Measurements from ENCODE around the gene MOCOS. TPM values are rescaled to one million over a fixed set of nuclear protein-coding genes. Genes with fewer than 3 reads are reported as not detected.

The MOCOS gene
- total RNA-seq, 1 donor from 2014 or later: 0.21 TPM

GRCh38 chr18:36241831-36242230 lies 54.5 kb downstream of the MOCOS start:
- Mint-ChIP-seq H3K9me3 (no peaks in the 10 kb centered on the region), H3K27ac (no peak overlapping the region), H3K4me1 (no peaks in the 10 kb centered on the region), H3K27me3 (peaks cover 8% of the 10 kb centered on the region), H3K4me3 (no peak overlapping the region), H3K36me3 (ENCODE audit: low read depth) (no peaks in the 10 kb centered on the region)
- no peak for DNase-seq
- intact Hi-C loops (cut with micrococcal nuclease): no loop called here

DNA sequence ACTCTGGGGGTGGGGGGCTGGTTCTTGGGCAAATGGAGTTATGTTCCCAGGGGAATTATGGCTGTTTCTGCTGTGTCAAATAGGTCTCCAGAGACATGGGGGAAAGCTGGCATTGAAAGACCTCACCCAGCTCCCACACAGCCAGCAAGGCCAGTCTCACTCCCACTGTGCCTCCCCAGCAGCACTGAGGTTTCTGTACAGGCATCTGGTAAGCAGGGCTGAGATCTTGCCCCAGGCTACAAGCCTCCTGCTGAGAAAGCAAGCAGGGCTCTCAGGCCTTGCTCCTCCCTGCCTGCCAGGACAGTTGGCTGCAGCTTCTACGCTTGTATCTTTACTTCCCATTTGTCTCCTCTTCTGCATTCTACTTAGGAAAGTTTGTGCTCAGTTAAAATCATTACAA lies 59.7 kb downstream of the MOCOS start:
- intact Hi-C loops (cut with micrococcal nuclease): no loop called here
- no peaks in the 10 kb centered on the region for H3K4me1 Mint-ChIP-seq
- no peaks in the 10 kb centered on the region for H3K9me3 Mint-ChIP-seq
- no peak for DNase-seq
- H3K27ac Mint-ChIP-seq: no peak overlapping the region
- peaks cover 15% of the 10 kb centered on the region for H3K27me3 Mint-ChIP-seq
- H3K36me3 Mint-ChIP-seq (ENCODE audit: low read depth): no peaks in the 10 kb centered on the region
- H3K4me3 Mint-ChIP-seq: no peak overlapping the region

GRCh38 chr18:36249392-36249791 lies 62.1 kb downstream of the MOCOS start:
- Mint-ChIP-seq H3K4me3 (no peak overlapping the region), H3K27ac (no peak overlapping the region), H3K27me3 (peaks cover 13% of the 10 kb centered on the region), H3K36me3 (ENCODE audit: low read depth) (no peaks in the 10 kb centered on the region), H3K4me1 (no peaks in the 10 kb centered on the region), H3K9me3 (no peaks in the 10 kb centered on the region)
- DNase-seq: no peak
- intact Hi-C loops (cut with micrococcal nuclease): no loop called here

GRCh38 chr18:36250827-36251226 lies 63.5 kb downstream of the MOCOS start:
- DNase-seq: no peak
- Mint-ChIP-seq H3K27ac (no peak overlapping the region), H3K4me3 (no peak overlapping the region), H3K9me3 (no peaks in the 10 kb centered on the region), H3K36me3 (ENCODE audit: low read depth) (no peaks in the 10 kb centered on the region), H3K4me1 (no peaks in the 10 kb centered on the region), H3K27me3 (peaks cover 9% of the 10 kb centered on the region)
- intact Hi-C loops (cut with micrococcal nuclease): no loop called here

- no peaks in the 10 kb centered on the region for H3K36me3 Mint-ChIP-seq (ENCODE audit: low read depth)
- H3K4me1 Mint-ChIP-seq: no peaks in the 10 kb centered on the region
- no peak for DNase-seq
- intact Hi-C loops (cut with micrococcal nuclease): no loop called here
- H3K27me3 Mint-ChIP-seq: peaks cover 6% of the 10 kb centered on the region
- H3K27ac Mint-ChIP-seq: no peak overlapping the region
- H3K9me3 Mint-ChIP-seq: no peaks in the 10 kb centered on the region
- no peak overlapping the region for H3K4me3 Mint-ChIP-seq
These were observed 67.9 kb downstream of the MOCOS start for GRCh38 chr18:36255072-36255698.

GRCh38 chr18:36256094-36256493 lies 68.8 kb downstream of the MOCOS start:
- DNase-seq: no peak
- H3K27ac Mint-ChIP-seq: no peak overlapping the region
- H3K9me3 Mint-ChIP-seq: no peaks in the 10 kb centered on the region
- no peaks in the 10 kb centered on the region for H3K36me3 Mint-ChIP-seq (ENCODE audit: low read depth)
- H3K4me1 Mint-ChIP-seq: no peaks in the 10 kb centered on the region
- H3K27me3 Mint-ChIP-seq: peaks cover 6% of the 10 kb centered on the region
- no peak overlapping the region for H3K4me3 Mint-ChIP-seq
- intact Hi-C loops (cut with micrococcal nuclease): no loop called here

GRCh38 chr18:36262971-36263370 lies 75.7 kb downstream of the MOCOS start:
- Mint-ChIP-seq H3K36me3 (ENCODE audit: low read depth) (no peaks in the 10 kb centered on the region), H3K27me3 (peaks cover 3% of the 10 kb centered on the region), H3K4me1 (no peaks in the 10 kb centered on the region), H3K4me3 (no peak overlapping the region), H3K27ac (no peak overlapping the region), H3K9me3 (no peaks in the 10 kb centered on the region)
- no peak for DNase-seq
- intact Hi-C loops (cut with micrococcal nuclease): no loop called here

GRCh38 chr18:36264283-36264682 lies 77.0 kb downstream of the MOCOS start:
- Mint-ChIP-seq H3K4me1 (no peaks in the 10 kb centered on the region), H3K36me3 (ENCODE audit: low read depth) (no peaks in the 10 kb centered on the region)

DNA sequence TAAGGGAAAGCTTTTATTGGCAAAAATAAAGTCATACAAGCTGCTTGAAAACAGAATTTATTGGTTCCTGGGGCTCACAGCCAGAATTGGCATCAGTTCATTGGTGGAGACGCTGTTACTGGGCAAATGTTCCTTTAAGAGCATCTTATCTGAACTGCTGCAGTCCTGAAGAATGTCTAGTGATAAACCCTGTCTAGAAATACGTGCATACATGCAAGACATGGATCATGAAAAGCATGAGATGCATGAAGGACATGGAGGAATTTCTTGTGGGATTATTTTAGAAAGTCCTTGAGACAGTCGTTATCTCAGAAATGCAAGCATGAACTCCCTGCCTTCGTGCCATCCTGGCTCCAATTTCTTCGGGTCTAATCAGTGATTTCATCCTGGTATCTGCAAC lies 77.7 kb downstream of the MOCOS start:
- peak; percentile 34 for DNase-seq
- H3K4me1 Mint-ChIP-seq: no peaks in the 10 kb centered on the region
- intact Hi-C loops (cut with micrococcal nuclease): no loop called here
- no peak overlapping the region for H3K4me3 Mint-ChIP-seq
- no peaks in the 10 kb centered on the region for H3K36me3 Mint-ChIP-seq (ENCODE audit: low read depth)
- H3K27me3 Mint-ChIP-seq: peaks cover 5% of the 10 kb centered on the region
- no peak overlapping the region for H3K27ac Mint-ChIP-seq
- no peaks in the 10 kb centered on the region for H3K9me3 Mint-ChIP-seq

More at GRCh38 chr18:36264283-36264682, 77.0 kb downstream of the MOCOS start:
- no peaks in the 10 kb centered on the region for H3K9me3 Mint-ChIP-seq
- intact Hi-C loops (cut with micrococcal nuclease): no loop called here
- peak; percentile 15 for DNase-seq
- H3K27ac Mint-ChIP-seq: no peak overlapping the region
- no peak overlapping the region for H3K4me3 Mint-ChIP-seq
- H3K27me3 Mint-ChIP-seq: peaks cover 3% of the 10 kb centered on the region

- no peak overlapping the region for H3K4me3 Mint-ChIP-seq
- DNase-seq: no peak
- intact Hi-C loops (cut with micrococcal nuclease): no loop called here
- H3K9me3 Mint-ChIP-seq: no peaks in the 10 kb centered on the region
- H3K36me3 Mint-ChIP-seq (ENCODE audit: low read depth): no peaks in the 10 kb centered on the region
- no peaks in the 10 kb centered on the region for H3K4me1 Mint-ChIP-seq
- peaks cover 5% of the 10 kb centered on the region for H3K27me3 Mint-ChIP-seq
- no peak overlapping the region for H3K27ac Mint-ChIP-seq
These were observed 81.9 kb downstream of the MOCOS start for GRCh38 chr18:36269157-36269556.

- H3K9me3 Mint-ChIP-seq: no peaks in the 10 kb centered on the region
- no peaks in the 10 kb centered on the region for H3K4me1 Mint-ChIP-seq
- H3K27ac Mint-ChIP-seq: no peak overlapping the region
- no peaks in the 10 kb centered on the region for H3K36me3 Mint-ChIP-seq (ENCODE audit: low read depth)
- no peak overlapping the region for H3K4me3 Mint-ChIP-seq
- DNase-seq: no peak
- intact Hi-C loops (cut with micrococcal nuclease): no loop called here
- H3K27me3 Mint-ChIP-seq: peaks cover 12% of the 10 kb centered on the region
These were observed 83.9 kb downstream of the MOCOS start for GRCh38 chr18:36271153-36271552.

GRCh38 chr18:36273347-36273746 lies 86.0 kb downstream of the MOCOS start:
- no peak for DNase-seq
- Mint-ChIP-seq H3K4me3 (no peak overlapping the region), H3K27ac (no peak overlapping the region)

DNA sequence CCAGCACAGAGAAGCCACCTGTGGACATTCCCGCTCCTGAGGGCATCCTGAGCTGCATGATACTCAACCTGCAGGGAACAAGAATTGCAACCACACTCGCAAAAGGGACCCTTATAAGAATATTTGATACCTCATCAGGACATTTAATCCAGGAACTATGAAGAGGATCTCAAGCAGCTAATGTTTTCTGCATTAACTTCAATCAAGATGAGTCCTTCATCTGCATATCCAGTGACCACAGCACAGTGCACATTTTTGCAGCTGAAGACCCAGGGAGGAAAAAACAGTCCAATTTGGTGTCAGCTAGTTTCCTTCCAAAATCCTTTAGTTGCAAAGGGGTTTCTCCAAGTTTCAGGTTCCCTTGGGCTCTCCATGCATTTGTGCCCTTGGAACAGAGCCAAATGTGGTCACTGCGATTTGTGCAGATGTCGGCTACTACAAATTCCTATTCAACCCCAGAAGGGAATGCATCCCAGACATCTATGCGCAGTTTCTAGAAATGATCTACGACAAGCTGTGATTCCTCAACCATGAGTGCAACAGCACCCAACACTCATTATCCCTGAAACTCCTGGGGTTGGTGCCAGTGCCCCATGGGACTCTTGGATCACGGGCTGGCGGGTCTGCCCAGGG lies 86.9 kb downstream of the MOCOS start:
- intact Hi-C loops (cut with micrococcal nuclease): no loop called here

More at GRCh38 chr18:36273347-36273746, 86.0 kb downstream of the MOCOS start:
- Mint-ChIP-seq H3K4me1 (no peaks in the 10 kb centered on the region), H3K9me3 (no peaks in the 10 kb centered on the region), H3K27me3 (peaks cover 21% of the 10 kb centered on the region), H3K36me3 (ENCODE audit: low read depth) (no peaks in the 10 kb centered on the region)
- intact Hi-C loops (cut with micrococcal nuclease): no loop called here

DNA sequence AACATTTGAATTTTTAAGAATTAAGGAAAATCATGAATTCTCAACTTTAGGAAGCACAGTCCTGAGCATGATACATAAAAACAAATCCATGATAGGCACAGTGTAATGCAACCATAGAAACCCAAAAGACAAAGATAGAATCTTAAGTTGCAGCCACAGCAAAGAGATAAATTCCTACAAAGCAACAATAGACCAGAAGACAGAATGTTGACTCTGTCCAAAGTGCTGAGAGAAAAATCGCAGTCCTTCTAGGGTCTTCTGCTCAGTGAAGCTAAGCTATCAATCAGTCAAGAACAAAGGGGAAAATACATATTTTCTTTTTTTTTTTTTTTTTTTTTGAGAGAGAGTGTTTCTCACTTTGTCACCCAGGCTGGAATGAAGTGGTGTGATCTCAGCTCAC lies 88.3 kb downstream of the MOCOS start:
- intact Hi-C loops (cut with micrococcal nuclease): no loop called here
- H3K9me3 Mint-ChIP-seq: no peaks in the 10 kb centered on the region
- H3K4me1 Mint-ChIP-seq: no peaks in the 10 kb centered on the region

More for the DNA sequence above, 86.9 kb downstream of the MOCOS start:
- H3K36me3 Mint-ChIP-seq (ENCODE audit: low read depth): no peaks in the 10 kb centered on the region
- H3K27ac Mint-ChIP-seq: no peak overlapping the region
- no peak for DNase-seq
- peaks cover 25% of the 10 kb centered on the region for H3K27me3 Mint-ChIP-seq
- H3K4me3 Mint-ChIP-seq: no peak overlapping the region
- no peaks in the 10 kb centered on the region for H3K4me1 Mint-ChIP-seq
- H3K9me3 Mint-ChIP-seq: no peaks in the 10 kb centered on the region

DNA sequence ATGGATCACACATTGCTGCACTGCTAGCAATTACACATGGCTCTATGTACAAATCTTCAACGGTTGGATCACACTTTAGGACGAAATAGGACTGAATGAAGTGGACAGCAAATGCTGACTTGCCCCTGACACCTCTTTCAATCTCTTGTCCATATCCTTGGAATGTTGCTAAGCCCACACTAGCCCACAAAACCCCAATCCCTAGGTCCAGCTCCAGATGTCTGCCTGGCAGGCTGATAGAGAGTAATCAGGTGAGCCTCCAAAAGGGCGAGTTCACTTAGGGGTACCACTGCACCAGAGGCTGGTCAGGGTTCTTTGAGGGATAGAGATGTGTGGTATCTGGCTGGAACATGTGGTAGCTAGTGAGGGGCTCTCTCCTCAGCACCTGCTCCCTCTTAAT lies 91.7 kb downstream of the MOCOS start:
- H3K4me3 Mint-ChIP-seq: no peak overlapping the region
- H3K4me1 Mint-ChIP-seq: no peaks in the 10 kb centered on the region
- no peak overlapping the region for H3K27ac Mint-ChIP-seq
- H3K9me3 Mint-ChIP-seq: no peaks in the 10 kb centered on the region
- intact Hi-C loops (cut with micrococcal nuclease): no loop called here
- DNase-seq: no peak
- no peaks in the 10 kb centered on the region for H3K36me3 Mint-ChIP-seq (ENCODE audit: low read depth)
- peaks cover 36% of the 10 kb centered on the region for H3K27me3 Mint-ChIP-seq

More for the DNA sequence above, 88.3 kb downstream of the MOCOS start:
- H3K27ac Mint-ChIP-seq: no peak overlapping the region
- H3K36me3 Mint-ChIP-seq (ENCODE audit: low read depth): no peaks in the 10 kb centered on the region
- no peak overlapping the region for H3K4me3 Mint-ChIP-seq
- peaks cover 28% of the 10 kb centered on the region for H3K27me3 Mint-ChIP-seq
- no peak for DNase-seq

Data from activated CD4-positive, alpha-beta T cell treated with anti-CD3 and anti-CD28 coated beads, Interleukin-2, amount 10 ng/mL, durations not matched to agents 24 days and 14 days (primary cell).